Stimulated activated CD4-positive, alpha-beta T cell treated with anti-CD3 and anti-CD28 coated beads, Interleukin-15, amount 100 ng/mL, for 48 hours (primary cell): ENCODE measurements around the gene RGS8.

ENCODE experiments used
- DNase-seq, 2 donors: peaks; one replicate each; pipeline ENCODE4 v3.0.0-alpha.2; 2020; ENCODE audit warnings: low read depth in 2 of 2

Gene RGS8

GRCh38 chr1:182639330-182639729, 45.1 kb downstream of the RGS8 start:
- DNase-seq = no peak

- DNase-seq = no peak
Observed at GRCh38 chr1:182637769-182638168, 46.6 kb downstream of the RGS8 start.

GRCh38 chr1:182635871-182636270, 48.5 kb downstream of the RGS8 start:
- DNase-seq = no peak
